HepG2 (cell line): Measurements from ENCODE around the gene SNAI3.
A peak's percentile ranks its signal among the peaks of the same experiment; 100 is the strongest.

Source experiments
- CTCF ChIP-seq: sonication (generic); formaldehyde crosslinking; IDR thresholded peaks from 2 replicates; pipeline ENCODE4 v1.5.0; 2020; ENCODE audit warnings: mild to moderate bottlenecking, missing genetic modification reagents, moderate library complexity
- ETS1 ChIP-seq: sonication (generic); formaldehyde crosslinking; IDR thresholded peaks from 2 replicates; pipeline ENCODE4 v1.4.0; 2020; ENCODE audit warnings: missing genetic modification reagents
- EZH2 ChIP-seq: conservative IDR thresholded peaks from 2 replicates; pipeline ENCODE4 v1.6.1; 2012; ENCODE audit warnings: mild to moderate bottlenecking, low read depth, low read length, moderate library complexity
- HMGXB4 ChIP-seq, 2 experiments: sonication (generic) in 1 of 2; formaldehyde crosslinking in 1 of 2; IDR thresholded peaks; 2 replicates each; pipeline versions ENCODE4 v1.4.0 to v1.6.1; 2018 to 2020; ENCODE audit warnings: missing genetic modification reagents in 2 of 2, borderline replicate concordance in 1 of 2, low read depth in 1 of 2, mild to moderate bottlenecking in 1 of 2, missing biosample characterization in 1 of 2
- HOXA5 ChIP-seq: sonication (generic); formaldehyde crosslinking; IDR thresholded peaks from 2 replicates; pipeline ENCODE4 v1.4.0; 2020; ENCODE audit warnings: missing genetic modification reagents
- MBNL3 ChIP-seq: fragments of 250-450 bp; sonication (Bioruptor Pico); conservative IDR thresholded peaks from 2 replicates; pipeline ENCODE4 v1.8.0; 2022; ENCODE audit warnings: mild to moderate bottlenecking, inconsistent platforms
- NKX3-1 ChIP-seq: sonication (generic); formaldehyde crosslinking; IDR thresholded peaks from 2 replicates; pipeline ENCODE4 v1.5.0; 2020; ENCODE audit warnings: missing genetic modification reagents
- POLR2A ChIP-seq, 2 experiments: IDR thresholded peaks; 2 replicates each; pipeline ENCODE4 v1.6.1; 2011; ENCODE audit warnings: low read depth in 2 of 2, low read length in 2 of 2, mild to moderate bottlenecking in 1 of 2, moderate library complexity in 1 of 2; ENCODE audit not compliant: insufficient read depth in 1 of 2
- SUZ12 ChIP-seq: fragments of 150-350 bp; IDR thresholded peaks from 2 replicates; pipeline ENCODE4 v1.6.1; 2014; ENCODE audit warnings: low read depth, low read length
- THYN1 ChIP-seq: sonication (generic); formaldehyde crosslinking; IDR thresholded peaks from 2 replicates; pipeline ENCODE4 v1.8.1; 2023; ENCODE audit warnings: low read depth, mild to moderate bottlenecking, moderate library complexity, missing genetic modification reagents, borderline replicate concordance
- XBP1 ChIP-seq: sonication (generic); formaldehyde crosslinking; IDR thresholded peaks from 2 replicates; pipeline ENCODE4 v1.5.0; 2020; ENCODE audit warnings: missing genetic modification reagents
- ZFP37 ChIP-seq: sonication (generic); formaldehyde crosslinking; IDR thresholded peaks from 2 replicates; pipeline ENCODE4 v1.4.0; 2020; ENCODE audit warnings: missing genetic modification reagents, borderline replicate concordance
- ZNF883 ChIP-seq: sonication (generic); formaldehyde crosslinking; IDR thresholded peaks from 2 replicates; pipeline ENCODE4 v1.5.1; 2020; ENCODE audit warnings: mild to moderate bottlenecking, missing genetic modification reagents; ENCODE audit errors: not compliant biosample characterization
- ZZZ3 ChIP-seq: sonication (generic); formaldehyde crosslinking; IDR thresholded peaks from 2 replicates; pipeline ENCODE4 v1.4.0; 2020; ENCODE audit warnings: missing genetic modification reagents, mild to moderate bottlenecking, borderline replicate concordance

- TF ChIP-seq HMGXB4 (CRISPR knock-in tag; IDR thresholded peaks at IDR 0.05; ENCODE audit: borderline replicate concordance in 1 of 2, low read depth in 1 of 2) (no peak), MBNL3 (CRISPR knock-in tag) (no peak), ZZZ3 (no peak), CTCF (peak; percentile 85), ETS1 (CRISPR knock-in tag) (no peak), SUZ12 (no peak), HOXA5 (no peak), NKX3-1 (no peak), ZFP37 (CRISPR knock-in tag) (no peak), POLR2A (IDR thresholded peaks at IDR 0.05; ENCODE audit: insufficient read depth in 1 of 2, low read depth in 2 of 2, low read length in 2 of 2) (no peak), ZNF883 (CRISPR knock-in tag) (peak; percentile 9), EZH2 (no peak), XBP1 (CRISPR knock-in tag) (no peak), THYN1 (CRISPR knock-in tag) (no peak)
These were observed 52.6 kb downstream of the SNAI3 start for GRCh38 chr16:88633684-88634140.
